ENCODE measurements around the gene WBP2NL.

DNA sequence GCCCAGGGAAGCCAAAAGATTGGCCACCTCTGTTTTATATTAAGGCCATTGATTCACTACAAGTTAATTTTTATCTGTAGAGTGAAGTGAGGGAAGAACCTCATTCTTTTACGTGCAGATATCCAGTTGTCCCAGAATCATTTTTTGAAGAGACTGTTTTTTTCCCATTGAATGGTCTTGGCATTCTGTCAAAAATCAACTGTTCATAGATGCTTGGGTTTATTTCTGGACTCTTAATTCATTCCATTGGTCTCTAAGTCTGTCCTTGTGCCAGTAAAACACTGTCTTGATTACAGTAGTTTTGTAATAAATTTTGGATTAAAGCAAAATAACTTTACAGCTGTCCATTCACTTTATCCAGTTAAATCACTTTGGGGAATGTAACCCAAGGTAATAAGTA, 26.8 kb downstream of the WBP2NL start:
- TF ChIP-seq, protein P1, sequence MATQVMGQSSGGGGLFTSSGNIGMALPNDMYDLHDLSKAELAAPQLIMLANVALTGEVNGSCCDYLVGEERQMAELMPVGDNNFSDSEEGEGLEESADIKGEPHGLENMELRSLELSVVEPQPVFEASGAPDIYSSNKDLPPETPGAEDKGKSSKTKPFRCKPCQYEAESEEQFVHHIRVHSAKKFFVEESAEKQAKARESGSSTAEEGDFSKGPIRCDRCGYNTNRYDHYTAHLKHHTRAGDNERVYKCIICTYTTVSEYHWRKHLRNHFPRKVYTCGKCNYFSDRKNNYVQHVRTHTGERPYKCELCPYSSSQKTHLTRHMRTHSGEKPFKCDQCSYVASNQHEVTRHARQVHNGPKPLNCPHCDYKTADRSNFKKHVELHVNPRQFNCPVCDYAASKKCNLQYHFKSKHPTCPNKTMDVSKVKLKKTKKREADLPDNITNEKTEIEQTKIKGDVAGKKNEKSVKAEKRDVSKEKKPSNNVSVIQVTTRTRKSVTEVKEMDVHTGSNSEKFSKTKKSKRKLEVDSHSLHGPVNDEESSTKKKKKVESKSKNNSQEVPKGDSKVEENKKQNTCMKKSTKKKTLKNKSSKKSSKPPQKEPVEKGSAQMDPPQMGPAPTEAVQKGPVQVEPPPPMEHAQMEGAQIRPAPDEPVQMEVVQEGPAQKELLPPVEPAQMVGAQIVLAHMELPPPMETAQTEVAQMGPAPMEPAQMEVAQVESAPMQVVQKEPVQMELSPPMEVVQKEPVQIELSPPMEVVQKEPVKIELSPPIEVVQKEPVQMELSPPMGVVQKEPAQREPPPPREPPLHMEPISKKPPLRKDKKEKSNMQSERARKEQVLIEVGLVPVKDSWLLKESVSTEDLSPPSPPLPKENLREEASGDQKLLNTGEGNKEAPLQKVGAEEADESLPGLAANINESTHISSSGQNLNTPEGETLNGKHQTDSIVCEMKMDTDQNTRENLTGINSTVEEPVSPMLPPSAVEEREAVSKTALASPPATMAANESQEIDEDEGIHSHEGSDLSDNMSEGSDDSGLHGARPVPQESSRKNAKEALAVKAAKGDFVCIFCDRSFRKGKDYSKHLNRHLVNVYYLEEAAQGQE (IDR thresholded peaks at IDR 0.05; ENCODE audit: low read depth) = no peak
- no peak for TF ChIP-seq RAD21 (IDR thresholded peaks at IDR 0.05; ENCODE audit: low read depth)
- TF ChIP-seq USF1 (IDR thresholded peaks at IDR 0.05) = no peak
- TF ChIP-seq MAX (IDR thresholded peaks at IDR 0.05) = no peak
- no peak for TF ChIP-seq FOXM1 (IDR thresholded peaks at IDR 0.05; ENCODE audit: borderline replicate concordance, low read depth)
- no peak for TF ChIP-seq CREB1 (IDR thresholded peaks at IDR 0.05; ENCODE audit: low read depth)
- no peak for TF ChIP-seq EGR1 (IDR thresholded peaks at IDR 0.05)
- no peak for TF ChIP-seq YY1 (IDR thresholded peaks at IDR 0.05; ENCODE audit: low read depth)
- no peak for TF ChIP-seq EP300 (IDR thresholded peaks at IDR 0.05; ENCODE audit: borderline replicate concordance)
- no peak for TF ChIP-seq TAF1 (IDR thresholded peaks at IDR 0.05; ENCODE audit: low read depth)

Measured in Ishikawa (cell line).